GM18861 (cell line): ENCODE results near the gene POLD1.

Experiments
- ATAC-seq: cut with Tn5 transposase; IDR thresholded peaks from one replicate; pipeline ENCODE4 v1.9.1; 2021; ENCODE audit not compliant: unreplicated experiment

POLD1 gene

GRCh38 chr19:50417111-50418081 lies 33.2 kb downstream of the POLD1 start:
- no peak for ATAC-seq

GRCh38 chr19:50418176-50419021 lies 34.3 kb downstream of the POLD1 start, which contains the start of gene SPIB:
Gene SPIB, plus strand, starts transcription at chr19:50418938. Its CDS starts 25 bp downstream, at chr19:50418963.
- ATAC-seq = no peak

- ATAC-seq = no peak
Observed at GRCh38 chr19:50419022-50419579, 35.0 kb downstream of the POLD1 start.

GRCh38 chr19:50419580-50420035 lies 35.5 kb downstream of the POLD1 start:
- no peak for ATAC-seq

GRCh38 chr19:50420127-50420526 lies 36.0 kb downstream of the POLD1 start:
- no peak for ATAC-seq

GRCh38 chr19:50420808-50421207 lies 36.7 kb downstream of the POLD1 start:
- ATAC-seq = no peak

- no peak for ATAC-seq
Observed at GRCh38 chr19:50422397-50423278, 38.5 kb downstream of the POLD1 start.

- no peak for ATAC-seq
Observed at GRCh38 chr19:50423279-50424113, 39.3 kb downstream of the POLD1 start.

GRCh38 chr19:50425581-50425980 lies 41.4 kb downstream of the POLD1 start:
- ATAC-seq = no peak

- ATAC-seq = no peak
Observed at GRCh38 chr19:50427318-50427925, 43.3 kb downstream of the POLD1 start.

GRCh38 chr19:50427997-50428425 lies 43.9 kb downstream of the POLD1 start:
- ATAC-seq = no peak

GRCh38 chr19:50428772-50429463 lies 44.8 kb downstream of the POLD1 start:
- no peak for ATAC-seq

- ATAC-seq = no peak
Observed at GRCh38 chr19:50430888-50431342, 46.8 kb downstream of the POLD1 start.

GRCh38 chr19:50431343-50432220 lies 47.4 kb downstream of the POLD1 start:
- ATAC-seq = no peak

- ATAC-seq = no peak
Observed at GRCh38 chr19:50432221-50433028, 48.3 kb downstream of the POLD1 start, which contains the start of gene MYBPC2. Gene MYBPC2, plus strand, starts transcription at chr19:50432892. Its CDS starts 62 bp downstream, at chr19:50432954.
